Natural killer cell (primary cell): Measurements from ENCODE around the gene UBE2M. TPM values are rescaled to one million over a fixed set of nuclear protein-coding genes. Genes with fewer than 3 reads are reported as not detected.

Experiments
- ATAC-seq, 3 donors: fragments of 150-1000 bp in 2 of 3; fragments of 200-7000 bp in 1 of 3; cut with Tn5 transposase; 1 replicate in 1 of 3; 2 replicates in 2 of 3; pipeline ENCODE4 v1.10.0; 2021; ENCODE audit warnings: mild to moderate bottlenecking in 2 of 3, moderate library complexity in 2 of 3
- DNase-seq, 2 donors: peaks; one replicate each; pipeline versions ENCODE4 v3.0.0 to v3.0.0-alpha.2; 2013 to 2021; ENCODE audit warnings: mixed read lengths in 1 of 2
- H3K27ac ChIP-seq: one replicate; pipeline ENCODE4 v1.5.1; 2013; ENCODE audit warnings: mild to moderate bottlenecking, low read length
- H3K27me3 ChIP-seq: one replicate; pipeline ENCODE4 v1.6.1; 2013; ENCODE audit warnings: low read length; ENCODE audit not compliant: control insufficient read depth, insufficient read depth
- H3K36me3 ChIP-seq: one replicate; pipeline ENCODE4 v1.6.1; 2013; ENCODE audit warnings: low read length; ENCODE audit not compliant: control insufficient read depth, insufficient read depth
- H3K4me1 ChIP-seq: one replicate; pipeline ENCODE4 v1.6.1; 2013; ENCODE audit warnings: low read length; ENCODE audit not compliant: control insufficient read depth, insufficient read depth
- H3K4me3 ChIP-seq: one replicate; pipeline ENCODE4 v1.5.1; 2013; ENCODE audit warnings: low read length
- H3K9me3 ChIP-seq: one replicate; pipeline ENCODE4 v1.6.1; 2013; ENCODE audit warnings: low read length; ENCODE audit not compliant: control insufficient read depth, insufficient read depth
- H3K27ac Mint-ChIP-seq, 2 donors: one replicate each; pipeline ENCODE4 v1.8.0; 2022; ENCODE audit warnings: mild to moderate bottlenecking in 2 of 2, mixed read lengths in 2 of 2, moderate library complexity in 1 of 2
- H3K27me3 Mint-ChIP-seq, 2 donors: one replicate each; pipeline ENCODE4 v1.8.0; 2022; ENCODE audit warnings: low read depth in 2 of 2, mixed read lengths in 2 of 2
- H3K36me3 Mint-ChIP-seq: one replicate; pipeline ENCODE4 v1.8.0; 2022; ENCODE audit warnings: mixed read lengths
- H3K4me1 Mint-ChIP-seq, 2 donors: one replicate each; pipeline ENCODE4 v1.8.0; 2022; ENCODE audit warnings: mixed read lengths in 2 of 2
- H3K4me3 Mint-ChIP-seq: one replicate; pipeline ENCODE4 v1.8.0; 2022; ENCODE audit warnings: mild to moderate bottlenecking, moderate library complexity, mixed read lengths
- H3K9me3 Mint-ChIP-seq, 2 donors: one replicate each; pipeline ENCODE4 v1.8.0; 2022; ENCODE audit warnings: mixed read lengths in 2 of 2
- CTCF ChIP-seq: fragments of 200-600 bp; IDR thresholded peaks from one replicate; pipeline ENCODE4 v1.8.0; 2022; ENCODE audit warnings: antibody characterized with exemption
- WGBS: methylation state at CpG from one replicate; pipeline ENCODE4 v1.1.7; 2013; ENCODE audit warnings: missing lambda C conversion rate; ENCODE audit not compliant: insufficient coverage; 5-methylcytosine and 5-hydroxymethylcytosine counted together
- intact Hi-C: fragments of 100-400 bp; cut with micrococcal nuclease; formaldehyde crosslinking; loops from one replicate; pipeline ENCODE4 v1.14.2; 2022
- total RNA-seq, 4 donors: library from RNA; stranded (reverse); fragments of 120-200 nt in 1 of 4; gene quantifications; one replicate each; pipeline versions ENCODE4 v1.2.3 to v1.2.4, GENCODE V29; 2013 to 2022

The UBE2M gene
- total RNA-seq, 3 donors from 2014 or later (not counting 1 experiment from before 2014, with no cell fraction given): 71.0 to 89.5 (median 81.9) TPM

GRCh38 chr19:58555369-58555885 lies 3.0 kb downstream of the UBE2M start:
- H3K36me3 ChIP-seq: peaks cover 44% of the 10 kb centered on the region
- no peaks in the 10 kb centered on the region for H3K27me3 ChIP-seq
- intact Hi-C loops: loop anchor here (1.0 kb wide), 1 partner anchor 11 kb away; the partner anchor contains the start of gene TRIM28
- Mint-ChIP-seq H3K27me3 (no peaks in the 10 kb centered on the region), H3K9me3 (no peaks in the 10 kb centered on the region), H3K27ac (peak overlapping the region; percentile 99), H3K36me3 (no peaks in the 10 kb centered on the region), H3K4me3 (peak overlapping the region; percentile 95), H3K4me1 (peaks cover 38 to 71% of the 10 kb centered on the region in 2 donors)
- ATAC-seq: no peak
- H3K9me3 ChIP-seq: no peaks in the 10 kb centered on the region
- TF ChIP-seq CTCF: no peak
- peaks cover 54% of the 10 kb centered on the region for H3K4me1 ChIP-seq
- WGBS: 47% methylated on average over 4 of the region's 4 CpGs
- peak overlapping the region; percentile 99 for H3K4me3 ChIP-seq
- peak overlapping the region; percentile 98 for H3K27ac ChIP-seq
- DNase-seq: no peak

GRCh38 chr19:58554494-58555368 lies 3.7 kb downstream of the UBE2M start, which contains the start of gene CHMP2A:
Gene CHMP2A (minus strand): TSS chr19:58555105. CDS start chr19:58554212, 893 bp downstream.
- Mint-ChIP-seq H3K27me3 (no peaks in the 10 kb centered on the region), H3K36me3 (no peaks in the 10 kb centered on the region), H3K4me1 (peaks cover 38 to 65% of the 10 kb centered on the region in 2 donors), H3K27ac (peak within 1 kb of the TSS; percentile 99), H3K4me3 (peak within 1 kb of the TSS; percentile 98), H3K9me3 (no peaks in the 10 kb centered on the region)
- WGBS: under 1% methylated on average over 69 of the region's 69 CpGs
- peaks cover 51% of the 10 kb centered on the region for H3K36me3 ChIP-seq
- no peaks in the 10 kb centered on the region for H3K27me3 ChIP-seq
- H3K27ac ChIP-seq: peak within 1 kb of the TSS; percentile 98
- intact Hi-C loops: loop anchor here (1.0 kb wide), 1 partner anchor 10 kb away; the partner anchor contains the start of gene TRIM28
- H3K4me3 ChIP-seq: peak within 1 kb of the TSS; percentile 99
- DNase-seq (peak; percentile 98), ATAC-seq (peak; percentile 44 to 62 (median 50))
- peaks cover 50% of the 10 kb centered on the region for H3K4me1 ChIP-seq
- H3K9me3 ChIP-seq: no peaks in the 10 kb centered on the region
- TF ChIP-seq CTCF: no peak

GRCh38 chr19:58553799-58554493 lies 4.5 kb downstream of the UBE2M start:
- Mint-ChIP-seq H3K4me3 (peak overlapping the region; percentile 95), H3K27me3 (no peaks in the 10 kb centered on the region), H3K36me3 (no peaks in the 10 kb centered on the region), H3K27ac (peak overlapping the region; percentile 99), H3K9me3 (no peaks in the 10 kb centered on the region), H3K4me1 (peaks cover 34 to 58% of the 10 kb centered on the region in 2 donors)
- peaks cover 58% of the 10 kb centered on the region for H3K36me3 ChIP-seq
- TF ChIP-seq CTCF: no peak
- intact Hi-C loops: no loop called here
- 54% methylated on average over 18 of the region's 18 CpGs for WGBS
- peak overlapping the region; percentile 98 for H3K27ac ChIP-seq
- ATAC-seq (no peak), DNase-seq (no peak)
- peaks cover 43% of the 10 kb centered on the region for H3K4me1 ChIP-seq
- H3K27me3 ChIP-seq: no peaks in the 10 kb centered on the region
- H3K4me3 ChIP-seq: peak overlapping the region; percentile 99
- no peaks in the 10 kb centered on the region for H3K9me3 ChIP-seq
